Measurements from ENCODE around the gene PAF1. TPM values are rescaled to one million over a fixed set of nuclear protein-coding genes. Genes with fewer than 3 reads are reported as not detected.

PAF1 gene
- total RNA-seq, 1 experiment from 2014 or later = 59.0 TPM

DNA sequence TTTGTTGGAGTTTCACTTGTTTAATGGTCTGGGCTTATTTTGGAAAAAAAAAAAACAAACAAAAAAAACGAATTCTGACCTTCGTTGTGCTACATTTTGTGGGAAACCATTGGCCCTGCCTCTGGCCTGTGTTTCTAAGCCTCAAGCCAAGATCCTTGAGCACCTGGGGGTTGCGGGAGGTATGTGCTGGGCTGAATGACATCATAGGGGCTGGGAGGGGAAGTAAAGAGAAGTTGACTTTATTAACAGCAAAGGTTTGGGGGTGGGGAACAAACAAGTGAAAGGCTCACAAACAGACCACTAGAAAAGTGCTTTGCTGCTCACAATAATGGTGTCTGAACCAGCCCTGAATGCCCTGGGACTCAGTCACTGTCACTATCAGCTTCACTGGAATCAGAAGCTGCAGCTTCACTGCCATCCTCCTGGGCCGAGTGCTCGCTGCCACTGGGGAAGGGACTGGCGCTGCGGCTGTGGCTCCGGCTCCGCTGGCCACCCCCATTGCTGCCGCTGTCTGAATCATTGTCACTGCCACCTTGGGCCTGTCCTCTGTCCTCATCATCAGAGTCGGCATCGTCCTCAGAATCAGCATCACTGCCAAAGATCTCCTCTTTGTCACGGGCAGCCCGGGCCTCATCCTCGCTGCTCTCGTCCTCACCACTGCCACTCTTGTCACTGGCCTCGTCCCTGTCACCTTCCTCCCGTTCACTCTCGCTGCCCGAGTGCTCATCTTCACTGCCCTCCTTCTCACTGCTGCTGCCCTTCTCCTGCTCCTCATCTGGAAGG lies 5.1 kb downstream of the PAF1 start:
- no TSS peak for BruUV-seq (replicated peaks)
- peaks cover 21% of the 10 kb centered on the region for H3K4me1 Mint-ChIP-seq (ENCODE audit: low read depth, unreplicated experiment)
- no peak overlapping the region for H3K4me3 Mint-ChIP-seq (ENCODE audit: unreplicated experiment)
- no peaks in the 10 kb centered on the region for H3K9me3 Mint-ChIP-seq (ENCODE audit: unreplicated experiment)
- H3K27ac Mint-ChIP-seq (ENCODE audit: unreplicated experiment) = peak overlapping the region; percentile 6
- Histone ChIP-seq H3K27me3 (replicated peaks; ENCODE audit: control insufficient read depth, insufficient read depth, low read length) (no peaks in the 10 kb centered on the region), H3K4me3 (ENCODE audit: low read depth, low read length) (no peak overlapping the region), H3K4me1 (peaks cover 6% of the 10 kb centered on the region; the same call in 1 of the 2 replicates), H3K9me3 (no peaks in the 10 kb centered on the region), H3K36me3 (ENCODE audit: control insufficient read depth, insufficient read depth, low read length) (peaks cover 15% of the 10 kb centered on the region)
- peaks cover 77% of the 10 kb centered on the region for H3K36me3 Mint-ChIP-seq (ENCODE audit: insufficient read depth, unreplicated experiment)
- ChIA-PET CTCF (interaction anchor here (0.6 to 1.2 kb wide), 2 partner anchors 16 to 44 kb away, joined by 4 read pairs; partner anchors contain the start of gene SAMD4B), POLR2A (no interaction called here)
- TF ChIP-seq, protein P1, sequence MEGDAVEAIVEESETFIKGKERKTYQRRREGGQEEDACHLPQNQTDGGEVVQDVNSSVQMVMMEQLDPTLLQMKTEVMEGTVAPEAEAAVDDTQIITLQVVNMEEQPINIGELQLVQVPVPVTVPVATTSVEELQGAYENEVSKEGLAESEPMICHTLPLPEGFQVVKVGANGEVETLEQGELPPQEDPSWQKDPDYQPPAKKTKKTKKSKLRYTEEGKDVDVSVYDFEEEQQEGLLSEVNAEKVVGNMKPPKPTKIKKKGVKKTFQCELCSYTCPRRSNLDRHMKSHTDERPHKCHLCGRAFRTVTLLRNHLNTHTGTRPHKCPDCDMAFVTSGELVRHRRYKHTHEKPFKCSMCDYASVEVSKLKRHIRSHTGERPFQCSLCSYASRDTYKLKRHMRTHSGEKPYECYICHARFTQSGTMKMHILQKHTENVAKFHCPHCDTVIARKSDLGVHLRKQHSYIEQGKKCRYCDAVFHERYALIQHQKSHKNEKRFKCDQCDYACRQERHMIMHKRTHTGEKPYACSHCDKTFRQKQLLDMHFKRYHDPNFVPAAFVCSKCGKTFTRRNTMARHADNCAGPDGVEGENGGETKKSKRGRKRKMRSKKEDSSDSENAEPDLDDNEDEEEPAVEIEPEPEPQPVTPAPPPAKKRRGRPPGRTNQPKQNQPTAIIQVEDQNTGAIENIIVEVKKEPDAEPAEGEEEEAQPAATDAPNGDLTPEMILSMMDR (IDR thresholded peaks at IDR 0.05; ENCODE audit: insufficient read depth in 1 of 2, low read depth in 1 of 2, low read length in 1 of 2, severe bottlenecking in 1 of 2, unreplicated experiment in 1 of 2) = no peak
- no peak for DNase-seq
- H3K27me3 Mint-ChIP-seq (ENCODE audit: insufficient read depth, unreplicated experiment) = no peaks in the 10 kb centered on the region
- intact Hi-C loops (cut with micrococcal nuclease; ENCODE audit: unreplicated experiment) = no loop called here

DNA sequence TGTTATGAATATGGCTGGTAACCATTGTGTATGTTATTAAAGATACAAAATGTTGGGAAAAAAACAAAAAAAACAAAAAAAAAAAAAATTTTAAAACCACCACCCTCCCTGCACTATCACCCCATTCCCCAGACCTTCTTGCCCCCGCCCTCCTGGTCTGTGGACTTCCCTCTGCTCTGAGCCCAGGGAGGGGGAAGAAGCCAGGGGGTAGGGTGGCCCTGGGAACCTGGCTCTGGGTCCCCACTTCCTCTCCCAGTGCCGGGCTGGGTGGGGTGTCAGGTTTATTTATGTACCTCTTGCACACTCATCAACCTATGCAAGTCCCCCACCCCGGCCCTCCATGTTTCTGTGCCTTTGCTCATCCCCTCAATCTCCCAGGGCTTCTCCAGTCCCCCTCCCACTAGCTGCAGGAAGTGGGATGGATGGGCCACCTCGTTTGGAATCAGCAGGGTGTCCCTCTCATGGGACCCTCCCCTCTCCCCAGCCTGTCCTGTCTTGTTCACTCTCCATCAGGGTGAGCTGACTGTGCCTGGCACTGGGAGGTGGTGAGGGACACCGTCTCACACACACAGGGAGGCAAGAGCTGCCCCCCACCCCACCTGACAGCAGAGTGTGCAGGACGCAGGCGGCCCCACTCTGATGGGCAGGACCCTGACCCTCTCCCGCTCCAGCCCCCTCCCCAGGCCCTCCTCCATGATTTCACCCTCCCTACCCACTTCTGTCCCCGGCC lies 5.9 kb downstream of the PAF1 start:
- CTCF ChIA-PET = interaction anchor here (1.2 kb wide), 1 partner anchor 16 kb away, joined by 4 read pairs; no protein-coding TSS in a partner anchor
- intact Hi-C loops (cut with micrococcal nuclease; ENCODE audit: unreplicated experiment) = no loop called here
- TSS peak; percentile 38 for BruUV-seq (replicated peaks)
- POLR2A ChIA-PET = no interaction called here
- Histone ChIP-seq H3K36me3 (ENCODE audit: control insufficient read depth, insufficient read depth, low read length) (peaks cover 15% of the 10 kb centered on the region), H3K27me3 (replicated peaks; ENCODE audit: control insufficient read depth, insufficient read depth, low read length) (no peaks in the 10 kb centered on the region), H3K9me3 (no peaks in the 10 kb centered on the region), H3K4me1 (peaks cover 5% of the 10 kb centered on the region; the same call in 1 of the 2 replicates), H3K4me3 (ENCODE audit: low read depth, low read length) (no peak overlapping the region)
- Mint-ChIP-seq H3K36me3 (ENCODE audit: insufficient read depth, unreplicated experiment) (peaks cover 70% of the 10 kb centered on the region), H3K27me3 (ENCODE audit: insufficient read depth, unreplicated experiment) (no peaks in the 10 kb centered on the region), H3K4me3 (ENCODE audit: unreplicated experiment) (no peak overlapping the region), H3K27ac (ENCODE audit: unreplicated experiment) (no peak overlapping the region), H3K9me3 (ENCODE audit: unreplicated experiment) (no peaks in the 10 kb centered on the region), H3K4me1 (ENCODE audit: low read depth, unreplicated experiment) (peaks cover 18% of the 10 kb centered on the region)
- no peak for DNase-seq
- TF ChIP-seq, protein P1 (IDR thresholded peaks at IDR 0.05; ENCODE audit: insufficient read depth in 1 of 2, low read depth in 1 of 2, low read length in 1 of 2, severe bottlenecking in 1 of 2, unreplicated experiment in 1 of 2) = no peak

DNA sequence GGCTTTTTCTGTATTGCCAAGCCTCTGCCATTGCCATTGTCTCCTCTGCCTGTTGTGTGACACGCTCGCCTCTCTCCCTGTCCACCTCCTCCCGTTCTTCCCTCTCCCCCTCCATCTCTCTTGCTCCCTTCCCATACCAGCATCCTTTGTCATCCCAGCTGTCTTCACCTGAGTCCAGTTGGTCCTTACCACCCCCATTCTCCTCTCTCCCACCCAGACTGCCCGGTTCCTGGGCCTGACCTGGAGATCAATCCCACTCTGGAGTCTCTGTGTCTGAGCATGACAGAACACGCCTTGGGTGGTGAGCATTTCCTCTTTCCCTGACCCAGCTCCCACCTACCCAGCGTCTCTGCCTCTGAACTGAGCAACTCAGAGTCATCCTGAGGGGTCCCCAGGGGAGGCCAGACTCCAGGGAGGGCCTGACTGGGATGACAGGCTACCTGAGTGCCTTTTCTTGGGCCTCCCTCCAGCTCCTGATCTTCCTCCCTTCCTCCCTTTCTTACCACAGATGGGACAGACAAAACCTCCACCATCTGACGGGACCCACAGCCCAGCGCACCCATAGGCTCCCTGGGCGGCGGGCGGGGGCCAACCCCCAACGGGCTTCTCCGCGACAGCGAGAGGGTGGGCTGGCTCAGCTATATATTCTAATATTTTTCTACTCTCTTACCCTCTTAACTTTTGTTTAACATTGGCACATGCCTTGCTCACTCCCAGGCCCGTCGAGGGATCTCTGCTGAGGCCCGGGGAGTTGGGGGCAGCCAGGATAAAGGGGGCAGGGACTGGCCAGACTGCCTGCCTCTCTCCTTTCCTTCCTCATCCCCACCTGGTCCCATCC lies 7.7 kb downstream of the PAF1 start:
- Mint-ChIP-seq H3K9me3 (ENCODE audit: unreplicated experiment) (no peaks in the 10 kb centered on the region), H3K27ac (ENCODE audit: unreplicated experiment) (no peak overlapping the region), H3K4me1 (ENCODE audit: low read depth, unreplicated experiment) (peaks cover under 1% of the 10 kb centered on the region), H3K36me3 (ENCODE audit: insufficient read depth, unreplicated experiment) (peaks cover 63% of the 10 kb centered on the region), H3K27me3 (ENCODE audit: insufficient read depth, unreplicated experiment) (no peaks in the 10 kb centered on the region), H3K4me3 (ENCODE audit: unreplicated experiment) (no peak overlapping the region)
- intact Hi-C loops (cut with micrococcal nuclease; ENCODE audit: unreplicated experiment) = no loop called here
- ChIA-PET POLR2A (no interaction called here), CTCF (interaction anchor here (0.8 kb wide), 1 partner anchor 18 kb away, joined by 3 read pairs; no protein-coding TSS in a partner anchor)
- Histone ChIP-seq H3K36me3 (ENCODE audit: control insufficient read depth, insufficient read depth, low read length) (peaks cover 8% of the 10 kb centered on the region; the same call in 1 of the 2 replicates), H3K27me3 (replicated peaks; ENCODE audit: control insufficient read depth, insufficient read depth, low read length) (no peaks in the 10 kb centered on the region), H3K4me3 (ENCODE audit: low read depth, low read length) (no peak overlapping the region), H3K9me3 (no peaks in the 10 kb centered on the region), H3K4me1 (no peaks in the 10 kb centered on the region)
- DNase-seq = no peak
- TF ChIP-seq, protein P1 (IDR thresholded peaks at IDR 0.05; ENCODE audit: insufficient read depth in 1 of 2, low read depth in 1 of 2, low read length in 1 of 2, severe bottlenecking in 1 of 2, unreplicated experiment in 1 of 2) = no peak
- no TSS peak for BruUV-seq (replicated peaks)
